GM23338 (cell line): ENCODE measurements around the gene CFAP57.

ENCODE experiments used
- CREB1 ChIP-seq: fragments of 250-450 bp; sonication (Bioruptor Pico); IDR thresholded peaks from 2 replicates; pipeline ENCODE4 v1.5.0; 2020; ENCODE audit warnings: low read depth, mild to moderate bottlenecking, moderate library complexity
- EZH2 ChIP-seq: fragments of 200-600 bp; sonication (generic); IDR thresholded peaks from one replicate; pipeline ENCODE4 v1.8.0; 2017; ENCODE audit warnings: antibody characterized with exemption, mild to moderate bottlenecking, low read depth; ENCODE audit not compliant: unreplicated experiment
- EZH2phosphoT487 ChIP-seq: fragments of 200-600 bp; sonication (generic); IDR thresholded peaks from one replicate; pipeline ENCODE4 v1.8.1; 2018; ENCODE audit warnings: antibody characterized with exemption; ENCODE audit not compliant: unreplicated experiment
- JUNB ChIP-seq: IDR thresholded peaks from one replicate; pipeline ENCODE4 v1.6.1; 2016; ENCODE audit warnings: antibody characterized with exemption; ENCODE audit not compliant: unreplicated experiment
- POLR2AphosphoS5 ChIP-seq: IDR thresholded peaks from 2 replicates; pipeline ENCODE4 v1.6.1; 2016; ENCODE audit warnings: antibody characterized with exemption, low read depth
- STAT1 ChIP-seq: IDR thresholded peaks from one replicate; pipeline ENCODE4 v1.6.1; 2016; ENCODE audit warnings: antibody characterized with exemption; ENCODE audit not compliant: unreplicated experiment
- TF ChIP-seq, protein P1 (sequence below), 2 experiments: fragments of 200-600 bp in 1 of 2; sonication (generic) in 1 of 2; conservative IDR thresholded peaks; 2 replicates each; pipeline versions ENCODE4 v1.5.1 to v1.6.1; 2016 to 2017; ENCODE audit warnings: antibody characterized with exemption in 2 of 2, low read depth in 2 of 2, mild to moderate bottlenecking in 2 of 2, moderate library complexity in 1 of 2
- TF ChIP-seq, protein P2 (sequence below): IDR thresholded peaks from one replicate; pipeline ENCODE4 v1.6.1; 2018; ENCODE audit warnings: antibody characterized with exemption; ENCODE audit not compliant: unreplicated experiment
- TF ChIP-seq, protein P3 (sequence below): IDR thresholded peaks from 2 replicates; pipeline ENCODE4 v1.6.1; 2016; ENCODE audit warnings: antibody characterized with exemption

DNA sequence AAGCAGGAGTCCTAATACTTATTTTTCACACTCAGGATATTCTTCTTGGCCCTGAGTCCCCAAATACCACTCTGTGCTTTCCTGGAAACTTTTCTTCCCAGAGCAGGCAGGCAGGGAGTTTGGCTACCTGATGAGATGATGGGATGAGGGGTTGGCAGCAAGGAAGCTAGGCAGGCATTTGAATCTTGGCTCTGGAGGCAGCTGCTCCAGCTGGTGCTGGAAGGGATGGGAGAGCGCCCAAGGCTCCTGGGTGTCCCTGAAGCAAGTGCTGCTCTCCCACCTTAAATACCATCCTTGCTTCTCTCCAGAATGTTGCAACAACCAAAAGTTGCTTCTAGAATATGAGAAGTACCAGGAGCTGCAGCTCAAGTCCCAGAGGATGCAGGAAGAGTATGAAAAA lies 49.7 kb downstream of the CFAP57 start:
- TF ChIP-seq, protein P1, sequence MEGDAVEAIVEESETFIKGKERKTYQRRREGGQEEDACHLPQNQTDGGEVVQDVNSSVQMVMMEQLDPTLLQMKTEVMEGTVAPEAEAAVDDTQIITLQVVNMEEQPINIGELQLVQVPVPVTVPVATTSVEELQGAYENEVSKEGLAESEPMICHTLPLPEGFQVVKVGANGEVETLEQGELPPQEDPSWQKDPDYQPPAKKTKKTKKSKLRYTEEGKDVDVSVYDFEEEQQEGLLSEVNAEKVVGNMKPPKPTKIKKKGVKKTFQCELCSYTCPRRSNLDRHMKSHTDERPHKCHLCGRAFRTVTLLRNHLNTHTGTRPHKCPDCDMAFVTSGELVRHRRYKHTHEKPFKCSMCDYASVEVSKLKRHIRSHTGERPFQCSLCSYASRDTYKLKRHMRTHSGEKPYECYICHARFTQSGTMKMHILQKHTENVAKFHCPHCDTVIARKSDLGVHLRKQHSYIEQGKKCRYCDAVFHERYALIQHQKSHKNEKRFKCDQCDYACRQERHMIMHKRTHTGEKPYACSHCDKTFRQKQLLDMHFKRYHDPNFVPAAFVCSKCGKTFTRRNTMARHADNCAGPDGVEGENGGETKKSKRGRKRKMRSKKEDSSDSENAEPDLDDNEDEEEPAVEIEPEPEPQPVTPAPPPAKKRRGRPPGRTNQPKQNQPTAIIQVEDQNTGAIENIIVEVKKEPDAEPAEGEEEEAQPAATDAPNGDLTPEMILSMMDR (conservative IDR thresholded peaks at IDR 0.05; ENCODE audit: low read depth in 2 of 2) = no peak
- TF ChIP-seq POLR2AphosphoS5 (no peak), EZH2 (no peak), CREB1 (no peak), JUNB (no peak), STAT1 (no peak), EZH2phosphoT487 (no peak)
- TF ChIP-seq, protein P2, sequence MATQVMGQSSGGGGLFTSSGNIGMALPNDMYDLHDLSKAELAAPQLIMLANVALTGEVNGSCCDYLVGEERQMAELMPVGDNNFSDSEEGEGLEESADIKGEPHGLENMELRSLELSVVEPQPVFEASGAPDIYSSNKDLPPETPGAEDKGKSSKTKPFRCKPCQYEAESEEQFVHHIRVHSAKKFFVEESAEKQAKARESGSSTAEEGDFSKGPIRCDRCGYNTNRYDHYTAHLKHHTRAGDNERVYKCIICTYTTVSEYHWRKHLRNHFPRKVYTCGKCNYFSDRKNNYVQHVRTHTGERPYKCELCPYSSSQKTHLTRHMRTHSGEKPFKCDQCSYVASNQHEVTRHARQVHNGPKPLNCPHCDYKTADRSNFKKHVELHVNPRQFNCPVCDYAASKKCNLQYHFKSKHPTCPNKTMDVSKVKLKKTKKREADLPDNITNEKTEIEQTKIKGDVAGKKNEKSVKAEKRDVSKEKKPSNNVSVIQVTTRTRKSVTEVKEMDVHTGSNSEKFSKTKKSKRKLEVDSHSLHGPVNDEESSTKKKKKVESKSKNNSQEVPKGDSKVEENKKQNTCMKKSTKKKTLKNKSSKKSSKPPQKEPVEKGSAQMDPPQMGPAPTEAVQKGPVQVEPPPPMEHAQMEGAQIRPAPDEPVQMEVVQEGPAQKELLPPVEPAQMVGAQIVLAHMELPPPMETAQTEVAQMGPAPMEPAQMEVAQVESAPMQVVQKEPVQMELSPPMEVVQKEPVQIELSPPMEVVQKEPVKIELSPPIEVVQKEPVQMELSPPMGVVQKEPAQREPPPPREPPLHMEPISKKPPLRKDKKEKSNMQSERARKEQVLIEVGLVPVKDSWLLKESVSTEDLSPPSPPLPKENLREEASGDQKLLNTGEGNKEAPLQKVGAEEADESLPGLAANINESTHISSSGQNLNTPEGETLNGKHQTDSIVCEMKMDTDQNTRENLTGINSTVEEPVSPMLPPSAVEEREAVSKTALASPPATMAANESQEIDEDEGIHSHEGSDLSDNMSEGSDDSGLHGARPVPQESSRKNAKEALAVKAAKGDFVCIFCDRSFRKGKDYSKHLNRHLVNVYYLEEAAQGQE = no peak
- TF ChIP-seq, protein P3, sequence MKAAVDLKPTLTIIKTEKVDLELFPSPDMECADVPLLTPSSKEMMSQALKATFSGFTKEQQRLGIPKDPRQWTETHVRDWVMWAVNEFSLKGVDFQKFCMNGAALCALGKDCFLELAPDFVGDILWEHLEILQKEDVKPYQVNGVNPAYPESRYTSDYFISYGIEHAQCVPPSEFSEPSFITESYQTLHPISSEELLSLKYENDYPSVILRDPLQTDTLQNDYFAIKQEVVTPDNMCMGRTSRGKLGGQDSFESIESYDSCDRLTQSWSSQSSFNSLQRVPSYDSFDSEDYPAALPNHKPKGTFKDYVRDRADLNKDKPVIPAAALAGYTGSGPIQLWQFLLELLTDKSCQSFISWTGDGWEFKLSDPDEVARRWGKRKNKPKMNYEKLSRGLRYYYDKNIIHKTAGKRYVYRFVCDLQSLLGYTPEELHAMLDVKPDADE = no peak
